ENCODE data around the gene CCDC93.

The CCDC93 gene

DNA sequence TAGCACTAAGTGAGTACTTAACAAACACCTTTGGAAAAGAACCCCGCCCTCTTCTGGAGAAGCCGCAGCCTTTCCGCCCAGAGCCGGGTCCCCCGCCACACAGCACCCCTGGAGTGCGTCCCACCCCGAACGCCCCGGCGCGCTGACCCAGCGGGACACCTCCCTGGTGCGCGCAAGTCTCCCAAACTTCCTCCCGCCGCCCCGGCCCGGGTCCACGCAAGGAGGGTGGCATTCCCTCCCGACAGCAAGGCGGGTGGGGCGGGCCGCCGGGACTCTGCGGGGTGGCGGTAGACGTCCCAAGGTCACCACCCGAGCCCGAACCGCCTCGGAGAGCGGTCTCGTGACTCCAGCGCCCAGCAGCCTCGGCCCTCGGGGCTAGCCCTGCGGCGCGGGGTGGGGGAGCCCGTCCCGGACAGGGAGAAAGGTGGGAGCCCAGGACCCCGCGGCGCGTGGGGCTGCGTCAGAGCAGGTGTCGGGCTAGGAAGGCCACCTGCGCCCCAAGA, 598 bp downstream of the CCDC93 start:
- TF ChIP-seq, protein P1, sequence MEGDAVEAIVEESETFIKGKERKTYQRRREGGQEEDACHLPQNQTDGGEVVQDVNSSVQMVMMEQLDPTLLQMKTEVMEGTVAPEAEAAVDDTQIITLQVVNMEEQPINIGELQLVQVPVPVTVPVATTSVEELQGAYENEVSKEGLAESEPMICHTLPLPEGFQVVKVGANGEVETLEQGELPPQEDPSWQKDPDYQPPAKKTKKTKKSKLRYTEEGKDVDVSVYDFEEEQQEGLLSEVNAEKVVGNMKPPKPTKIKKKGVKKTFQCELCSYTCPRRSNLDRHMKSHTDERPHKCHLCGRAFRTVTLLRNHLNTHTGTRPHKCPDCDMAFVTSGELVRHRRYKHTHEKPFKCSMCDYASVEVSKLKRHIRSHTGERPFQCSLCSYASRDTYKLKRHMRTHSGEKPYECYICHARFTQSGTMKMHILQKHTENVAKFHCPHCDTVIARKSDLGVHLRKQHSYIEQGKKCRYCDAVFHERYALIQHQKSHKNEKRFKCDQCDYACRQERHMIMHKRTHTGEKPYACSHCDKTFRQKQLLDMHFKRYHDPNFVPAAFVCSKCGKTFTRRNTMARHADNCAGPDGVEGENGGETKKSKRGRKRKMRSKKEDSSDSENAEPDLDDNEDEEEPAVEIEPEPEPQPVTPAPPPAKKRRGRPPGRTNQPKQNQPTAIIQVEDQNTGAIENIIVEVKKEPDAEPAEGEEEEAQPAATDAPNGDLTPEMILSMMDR (IDR thresholded peaks at IDR 0.05; ENCODE audit: insufficient read depth, low read depth, low read length, missing control alignments): no peak

DNA sequence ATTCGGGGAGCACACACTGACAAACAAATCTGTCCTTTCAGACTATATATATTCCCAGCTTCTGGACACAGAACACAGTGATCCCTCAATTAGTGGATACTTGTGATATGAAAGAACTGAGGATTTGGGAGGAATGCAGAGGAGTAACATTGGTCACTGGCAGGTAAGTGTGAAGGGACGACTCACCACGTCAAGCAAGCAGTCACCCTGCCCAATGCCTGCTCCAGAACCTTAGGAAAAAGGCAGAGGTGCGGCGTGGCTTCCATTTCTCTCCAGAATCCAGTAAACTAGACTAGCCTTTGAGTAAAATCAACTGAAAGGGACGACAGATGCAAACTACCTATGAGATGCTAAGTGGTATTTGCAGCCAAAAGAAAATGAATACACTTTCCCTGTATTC, 1.1 kb downstream of the CCDC93 start:
- TF ChIP-seq, protein P1 (IDR thresholded peaks at IDR 0.05; ENCODE audit: insufficient read depth, low read depth, low read length, missing control alignments): no peak
- no peak for DNase-seq (ENCODE audit: low read depth)
- peak overlapping the region; percentile 91 for H3K4me3 ChIP-seq (ENCODE audit: low read depth, low read length)

More for the DNA sequence above, 598 bp downstream of the CCDC93 start:
- DNase-seq (ENCODE audit: low read depth): peak; percentile 32
- peak overlapping the region; percentile 91 for H3K4me3 ChIP-seq (ENCODE audit: low read depth, low read length)

DNA sequence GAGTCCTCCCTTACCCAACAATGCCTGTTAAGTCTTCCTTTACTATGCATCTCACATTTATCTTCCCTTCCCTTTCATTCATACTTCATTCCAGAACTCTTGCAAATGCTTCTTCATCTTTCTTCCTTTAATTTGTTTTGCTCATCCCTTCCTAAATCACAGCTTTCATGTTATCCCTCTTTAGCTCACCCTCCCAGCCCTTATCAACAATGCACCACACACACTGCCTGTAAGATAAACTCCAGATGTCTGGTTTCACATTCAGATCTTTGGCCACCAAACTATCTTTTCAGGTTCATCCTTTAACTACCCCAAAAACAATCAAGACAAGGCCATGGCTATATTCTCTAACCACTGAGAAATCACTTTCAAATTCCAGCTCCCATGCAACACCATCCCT, 3.4 kb downstream of the CCDC93 start:
- TF ChIP-seq, protein P1 (IDR thresholded peaks at IDR 0.05; ENCODE audit: insufficient read depth, low read depth, low read length, missing control alignments): no peak
- DNase-seq (ENCODE audit: low read depth): no peak
- H3K4me3 ChIP-seq (ENCODE audit: low read depth, low read length): no peak overlapping the region

DNA sequence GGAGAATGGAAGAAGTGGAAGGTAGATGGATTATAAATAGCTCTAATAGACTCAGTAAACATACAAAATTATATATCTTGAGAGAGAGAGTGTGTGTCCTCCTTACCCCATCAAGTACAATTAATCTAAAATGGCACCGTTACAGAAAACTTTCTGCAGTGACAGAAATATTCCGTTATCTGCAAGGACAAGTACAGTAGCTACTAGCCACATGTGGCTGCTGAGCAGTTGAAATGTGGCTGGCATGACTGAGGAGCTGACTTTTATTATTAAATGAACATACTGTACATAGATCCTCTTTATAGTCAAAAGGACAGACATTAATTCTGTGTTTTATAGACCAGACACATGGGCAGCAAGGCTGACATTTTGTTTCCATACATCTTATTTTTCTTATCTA, 7.0 kb downstream of the CCDC93 start:
- no peak overlapping the region for H3K4me3 ChIP-seq (ENCODE audit: low read depth, low read length)
- TF ChIP-seq, protein P1 (IDR thresholded peaks at IDR 0.05; ENCODE audit: insufficient read depth, low read depth, low read length, missing control alignments): no peak
- no peak for DNase-seq (ENCODE audit: low read depth)

DNA sequence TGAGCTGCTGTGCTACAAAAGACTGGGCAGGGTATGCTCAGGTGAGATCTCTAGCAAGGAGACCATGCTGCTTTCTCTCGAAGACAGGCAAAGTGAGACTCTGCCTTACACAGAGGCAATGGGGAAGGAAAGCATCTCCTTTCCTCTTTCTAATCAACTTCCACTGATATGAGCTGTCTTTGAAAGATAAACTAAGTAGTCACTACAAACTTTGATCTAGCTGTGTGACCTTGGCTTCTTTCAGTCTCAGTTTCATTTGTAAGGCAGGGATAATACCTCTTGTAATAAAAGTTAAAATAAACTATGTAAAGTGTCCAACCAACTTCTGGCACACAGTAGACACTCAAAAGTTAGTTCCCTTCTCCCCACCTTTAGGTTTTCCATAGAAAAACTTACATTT, 7.5 kb downstream of the CCDC93 start:
- no peak overlapping the region for H3K4me3 ChIP-seq (ENCODE audit: low read depth, low read length)
- TF ChIP-seq, protein P1 (IDR thresholded peaks at IDR 0.05; ENCODE audit: insufficient read depth, low read depth, low read length, missing control alignments): no peak
- no peak for DNase-seq (ENCODE audit: low read depth)

DNA sequence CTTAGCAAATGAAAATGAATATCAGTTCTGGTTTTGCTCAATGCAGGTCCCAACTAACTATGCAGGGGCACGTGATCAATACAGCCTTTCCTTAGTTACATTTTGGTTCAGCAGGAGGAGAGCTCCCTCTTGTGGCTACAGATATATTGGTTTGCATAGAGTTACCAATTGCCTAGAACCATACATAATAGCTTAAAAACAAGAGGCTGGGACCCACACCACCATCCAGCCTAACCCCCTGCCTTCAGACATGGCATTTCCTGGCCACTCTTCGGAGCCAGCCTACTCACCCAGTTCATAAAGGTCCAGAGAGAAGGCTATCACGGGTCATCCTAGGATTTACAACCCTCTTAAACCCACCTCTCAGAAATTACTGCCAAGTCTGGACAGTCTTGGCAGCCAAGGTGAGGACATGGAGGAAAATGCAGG, 10.5 kb downstream of the CCDC93 start:
- no peak overlapping the region for H3K4me3 ChIP-seq (ENCODE audit: low read depth, low read length)
- TF ChIP-seq, protein P1 (IDR thresholded peaks at IDR 0.05; ENCODE audit: insufficient read depth, low read depth, low read length, missing control alignments): peak; percentile 76
- DNase-seq (ENCODE audit: low read depth): peak; percentile 83

DNA sequence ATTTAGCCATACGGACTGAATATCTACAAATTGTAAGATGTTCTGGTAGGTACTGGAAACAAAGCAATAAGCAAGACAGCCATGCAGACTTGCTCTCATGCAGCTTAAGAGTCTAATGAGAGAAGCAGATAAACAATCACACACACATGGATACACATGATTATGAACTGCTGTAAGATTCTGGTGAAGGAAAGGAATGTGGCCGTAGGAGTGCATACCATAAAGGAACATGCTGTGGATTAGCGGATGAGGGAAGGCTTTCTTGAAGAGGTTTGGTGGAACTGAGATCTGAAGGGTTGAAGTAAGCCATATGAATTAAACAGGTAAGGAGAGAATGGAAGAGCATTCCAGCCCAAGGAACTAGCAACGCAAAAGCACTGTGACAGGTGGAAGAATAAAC, 13.8 kb downstream of the CCDC93 start:
- TF ChIP-seq, protein P1 (IDR thresholded peaks at IDR 0.05; ENCODE audit: insufficient read depth, low read depth, low read length, missing control alignments): no peak
- no peak overlapping the region for H3K4me3 ChIP-seq (ENCODE audit: low read depth, low read length)
- DNase-seq (ENCODE audit: low read depth): no peak
